Measurements from ENCODE around the gene PRICKLE3.
"Not testable (repeated sequence)": the region's sequence is repeated elsewhere in the genome, so short reads cannot be mapped to it uniquely, and the experiment has no call there.

The PRICKLE3 gene

DNA sequence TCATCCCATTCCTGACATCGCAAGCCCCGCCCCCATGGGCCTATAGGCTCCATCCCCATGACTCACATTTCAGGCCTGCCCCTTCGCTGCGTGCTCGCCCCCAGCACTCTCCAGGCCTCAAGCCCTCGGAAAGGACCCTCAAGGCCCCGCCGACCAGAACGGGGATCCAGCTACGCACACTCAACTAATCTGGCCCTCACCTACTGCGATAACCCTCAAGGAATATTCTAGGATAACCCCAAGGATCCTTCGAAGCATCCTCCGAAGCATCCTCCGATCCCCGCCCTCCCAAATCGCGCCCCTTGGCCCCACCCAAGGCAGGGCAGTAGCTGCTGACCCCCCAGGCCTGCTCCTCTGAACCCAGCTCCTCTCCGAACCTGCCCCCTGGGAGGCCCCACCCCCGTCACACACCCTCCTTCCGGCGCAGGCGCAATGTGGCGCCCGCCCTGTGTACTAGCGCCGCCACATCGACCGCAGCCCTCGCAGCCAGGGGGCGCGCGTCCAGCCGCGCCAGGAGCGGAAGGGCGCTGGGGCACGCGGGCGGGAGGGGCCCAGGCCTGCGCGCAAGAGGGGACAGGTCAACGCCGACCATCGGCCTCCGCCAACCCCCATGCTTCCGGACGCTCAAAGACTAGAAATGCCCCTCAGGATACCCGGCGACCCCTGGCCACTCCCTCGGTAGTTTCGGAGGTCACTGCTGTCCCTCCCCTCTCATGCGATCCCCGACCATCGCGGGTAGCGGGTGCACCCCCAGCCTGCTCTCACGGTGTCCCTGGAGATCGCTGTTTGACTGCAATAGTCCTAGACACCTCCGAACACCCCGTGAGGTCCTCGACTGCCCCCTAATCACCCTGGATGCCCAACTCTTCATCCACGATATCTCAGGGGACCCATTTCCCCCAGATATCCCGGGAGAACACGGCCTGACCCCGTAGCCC is 30.0 kb downstream of the PRICKLE3 start:
- peak; percentile 72 for DNase-seq

DNA sequence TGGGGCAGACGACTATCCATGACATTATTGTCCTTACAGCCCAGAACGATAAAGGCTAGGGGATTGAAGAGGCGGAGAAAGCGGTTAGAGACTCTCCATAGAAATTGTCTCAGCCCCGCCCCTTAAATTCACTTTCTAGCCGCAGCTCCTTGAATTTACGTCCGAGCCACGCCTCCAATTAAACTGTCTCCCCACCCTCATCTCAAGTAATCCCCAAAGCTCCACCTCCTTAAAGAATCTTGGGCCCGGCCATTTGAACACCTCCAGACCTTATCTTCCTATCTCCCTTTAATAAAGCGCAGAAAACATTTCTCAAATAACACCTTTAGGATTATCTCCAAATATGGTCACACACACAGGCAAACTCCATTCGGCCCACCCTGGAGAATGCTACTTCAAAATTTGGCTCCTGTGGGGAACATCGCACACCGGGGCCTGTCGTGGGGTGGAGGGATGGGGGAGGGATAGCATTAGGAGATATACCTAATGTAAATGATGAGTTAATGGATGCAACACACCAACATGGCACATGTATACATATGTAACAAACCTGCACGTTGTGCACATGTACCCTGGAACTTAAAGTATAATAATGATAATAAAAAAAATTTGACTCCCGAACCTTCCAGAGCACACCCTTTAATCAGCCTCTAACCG is 30.8 kb downstream of the PRICKLE3 start:
- DNase-seq: peak; percentile 22

DNA sequence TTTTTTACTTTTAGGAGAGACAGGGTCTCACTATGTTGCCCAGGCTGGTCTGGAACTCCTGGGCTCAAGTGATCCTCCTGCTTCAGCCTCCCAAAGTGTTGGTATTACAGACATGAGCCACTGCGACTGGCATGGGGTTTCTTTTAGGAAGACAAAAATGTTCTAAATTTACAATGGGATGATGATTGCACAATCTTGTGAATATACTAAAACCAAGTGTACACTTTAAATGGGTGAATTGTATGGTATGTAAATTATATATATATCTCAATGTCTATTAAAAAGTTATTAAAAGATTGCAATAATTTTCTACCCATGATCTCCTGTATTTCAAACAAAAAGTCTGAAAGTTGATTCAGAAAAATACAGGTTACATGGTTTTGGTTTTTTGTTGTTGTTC is 32.7 kb downstream of the PRICKLE3 start:
- no peak for DNase-seq

DNA sequence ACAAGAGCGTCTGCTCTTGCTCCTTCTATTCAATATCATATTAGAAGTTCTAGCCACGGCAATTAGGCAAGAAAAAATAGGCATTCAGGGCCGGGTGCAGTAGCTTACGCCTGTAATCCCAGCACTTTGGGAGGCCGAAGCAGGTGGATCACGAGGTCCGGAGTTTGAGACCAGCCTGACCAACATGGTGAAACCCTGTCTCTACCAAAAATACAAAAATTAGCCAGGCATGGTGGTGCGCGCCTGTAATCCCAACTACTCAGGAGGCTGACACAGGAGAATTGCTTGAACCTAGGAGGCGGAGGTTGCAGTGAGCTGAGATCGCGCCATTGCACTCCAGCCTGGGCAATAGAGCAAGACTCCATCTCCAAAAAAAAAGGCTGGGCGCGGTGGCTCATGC is 36.9 kb downstream of the PRICKLE3 start:
- not testable (repeated sequence) for DNase-seq

DNA sequence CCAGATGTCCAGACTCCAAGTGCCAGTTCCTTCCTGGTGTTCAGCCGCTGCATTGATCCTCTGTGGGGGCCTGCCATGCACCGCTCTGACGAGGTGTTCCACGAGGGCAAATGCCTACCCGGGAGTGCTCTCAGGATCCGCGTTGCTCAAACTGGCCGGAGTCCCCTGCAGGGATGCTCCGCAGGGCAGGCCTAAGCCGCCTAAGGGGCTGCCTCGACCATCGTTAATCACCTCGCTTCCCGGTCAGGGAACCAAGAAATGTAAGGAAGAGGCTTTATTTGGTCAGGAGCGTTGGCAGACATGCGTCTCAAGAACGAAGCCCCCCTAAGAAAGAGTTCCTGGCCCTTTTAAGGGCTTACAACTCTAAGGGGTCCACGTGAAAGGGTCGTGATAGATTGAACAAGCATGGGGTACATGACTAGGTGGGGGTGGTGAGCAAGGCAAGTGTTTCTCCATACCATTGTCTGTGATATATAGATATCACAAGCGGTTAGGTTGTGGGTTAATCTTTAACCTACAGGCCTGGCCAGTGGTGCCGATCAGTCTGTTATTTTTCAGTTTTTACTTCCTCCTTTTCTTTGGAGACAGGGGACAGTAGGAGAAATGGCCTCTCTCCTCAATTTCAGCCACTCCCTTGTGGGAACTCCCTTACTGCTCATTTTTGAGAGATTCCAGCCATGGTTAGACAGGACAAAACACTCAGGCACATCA is 37.6 kb downstream of the PRICKLE3 start:
- not testable (repeated sequence) for DNase-seq

DNA sequence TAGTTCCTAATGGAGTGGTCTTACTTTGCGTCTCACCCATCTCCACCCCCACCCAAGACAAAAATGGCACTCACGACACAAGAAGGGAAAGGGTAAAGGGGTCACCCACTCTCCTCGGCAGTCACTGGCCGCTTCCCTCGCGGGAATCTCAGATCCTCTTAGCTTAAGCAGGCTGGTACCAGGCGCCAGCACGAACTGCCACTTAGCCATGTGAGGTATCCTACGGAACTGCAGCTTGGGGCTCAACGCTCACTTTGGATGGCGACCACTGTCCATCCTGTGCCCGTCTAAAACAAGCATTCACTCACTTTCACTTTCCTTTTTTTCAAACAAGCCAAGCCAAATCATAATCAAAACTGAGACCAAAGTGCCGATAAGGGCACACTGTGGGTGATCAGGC is 38.2 kb downstream of the PRICKLE3 start:
- no peak for DNase-seq

DNA sequence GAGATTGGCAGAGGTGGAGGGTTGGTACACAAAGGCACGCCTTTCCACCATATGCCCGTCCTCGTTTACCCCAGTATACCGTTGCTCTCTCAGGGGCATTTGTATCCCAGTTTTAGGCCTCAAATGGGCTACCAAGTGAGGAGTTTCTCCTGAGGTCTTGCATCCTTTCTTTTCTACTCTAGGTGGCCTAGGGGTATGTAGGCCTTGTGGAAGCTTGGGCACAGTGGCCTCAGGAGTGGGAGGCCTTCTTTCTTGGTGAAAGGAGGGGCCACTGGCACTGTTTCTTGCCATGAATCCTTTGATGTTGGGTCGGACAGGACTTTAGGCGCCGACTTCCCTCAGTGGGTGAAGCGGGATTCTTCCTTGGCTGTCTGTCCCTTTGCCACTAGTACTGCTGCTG is 38.9 kb downstream of the PRICKLE3 start:
- DNase-seq: no peak

DNA sequence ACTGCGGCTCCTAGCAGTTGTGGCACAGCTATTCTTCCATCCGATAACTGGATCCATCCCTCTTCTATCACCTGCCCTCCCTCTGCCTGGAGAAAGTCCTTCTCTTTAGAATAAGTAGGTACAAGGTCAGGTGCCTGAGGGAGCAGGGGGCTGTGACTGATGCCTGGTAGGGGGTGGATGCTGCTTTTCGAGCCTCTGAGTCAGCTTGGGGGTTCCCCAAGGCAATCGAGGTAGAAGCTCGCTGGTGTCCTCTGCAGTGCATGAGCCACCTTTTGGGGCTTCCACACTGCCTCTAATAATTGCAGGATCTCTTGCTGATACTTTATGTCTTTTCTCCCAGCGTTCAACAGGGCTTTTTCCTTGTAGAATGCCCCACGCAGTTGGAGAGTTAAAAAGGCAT is 43.0 kb downstream of the PRICKLE3 start:
- DNase-seq: not testable (repeated sequence)

DNA sequence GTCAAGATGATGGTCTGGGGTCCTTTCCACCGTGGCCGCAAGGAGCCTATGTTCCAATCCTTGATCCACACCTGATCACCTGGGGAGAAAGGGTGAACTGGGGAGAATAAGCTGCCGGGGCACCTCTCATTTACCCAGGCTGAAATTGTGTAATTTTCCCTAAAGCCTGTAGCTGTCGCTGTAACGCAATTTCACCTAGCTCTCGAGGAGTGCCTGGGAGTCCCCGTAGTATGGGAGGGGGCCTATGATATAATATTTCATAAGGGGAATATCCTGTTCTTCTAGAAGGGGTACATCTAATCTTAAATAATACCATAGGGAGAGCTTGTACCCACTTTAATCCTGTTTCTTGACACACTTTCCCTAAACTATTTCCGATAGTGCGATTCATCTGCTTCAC is 43.9 kb downstream of the PRICKLE3 start:
- DNase-seq: not testable (repeated sequence)

DNA sequence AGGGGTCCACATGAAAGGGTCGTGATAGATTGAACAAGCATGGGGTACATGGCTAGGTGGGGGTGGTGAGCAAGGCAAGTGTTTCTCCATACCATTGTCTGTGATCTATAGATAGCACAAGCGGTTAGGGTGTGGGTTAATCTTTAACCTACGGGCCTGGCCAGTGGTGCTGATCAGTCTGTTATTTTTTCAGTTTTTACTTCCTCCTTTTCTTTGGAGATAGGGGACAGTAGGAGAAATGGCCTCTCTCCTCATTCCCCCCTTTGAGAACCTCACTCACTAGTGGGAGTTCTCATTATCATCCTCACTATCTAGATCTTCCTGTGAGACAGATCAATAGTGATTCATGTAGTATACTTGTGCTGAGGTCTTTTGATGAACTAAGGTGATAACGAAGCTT is 46.5 kb downstream of the PRICKLE3 start:
- DNase-seq: no peak

DNA sequence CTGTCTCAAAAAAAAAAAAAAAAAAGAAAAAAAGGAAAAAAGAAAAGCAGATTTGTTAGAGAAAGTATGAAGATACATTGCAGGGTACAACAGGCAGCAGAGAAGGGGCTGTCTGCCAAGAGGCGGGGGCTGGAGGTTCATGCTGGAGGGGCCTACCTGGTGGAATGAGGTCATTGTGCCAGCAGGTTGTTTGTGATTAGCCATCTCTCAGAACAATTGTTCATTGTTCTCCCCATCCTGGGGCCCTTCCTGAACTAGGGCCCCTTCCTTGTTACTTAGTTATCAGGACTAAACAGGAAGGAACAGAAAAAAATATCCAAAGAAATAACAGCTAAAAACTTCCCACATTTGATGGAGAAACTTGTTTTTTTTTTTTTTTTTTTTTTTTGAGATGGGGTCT is 48.7 kb downstream of the PRICKLE3 start:
- no peak for DNase-seq

DNA sequence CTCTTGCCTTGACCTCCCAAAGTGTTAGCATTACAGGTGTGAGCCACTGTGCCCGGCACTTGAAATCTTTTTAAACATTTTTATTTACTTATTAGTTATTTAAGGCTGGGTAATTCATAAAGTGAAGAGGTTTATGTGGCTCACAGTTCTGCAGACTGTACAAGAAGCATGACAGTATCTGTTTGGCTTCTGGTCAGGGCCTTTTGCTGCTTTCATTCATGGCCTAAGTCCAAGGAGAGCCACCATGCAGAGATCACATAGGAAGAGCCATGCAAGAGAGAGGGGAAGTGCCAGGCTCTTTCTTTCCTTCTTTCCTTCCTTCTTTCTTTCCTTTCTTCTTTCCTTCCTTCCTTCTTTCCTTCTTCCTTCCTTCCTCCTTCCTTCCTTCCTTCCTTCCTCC is 52.4 kb downstream of the PRICKLE3 start:
- no peak for DNase-seq

DNA sequence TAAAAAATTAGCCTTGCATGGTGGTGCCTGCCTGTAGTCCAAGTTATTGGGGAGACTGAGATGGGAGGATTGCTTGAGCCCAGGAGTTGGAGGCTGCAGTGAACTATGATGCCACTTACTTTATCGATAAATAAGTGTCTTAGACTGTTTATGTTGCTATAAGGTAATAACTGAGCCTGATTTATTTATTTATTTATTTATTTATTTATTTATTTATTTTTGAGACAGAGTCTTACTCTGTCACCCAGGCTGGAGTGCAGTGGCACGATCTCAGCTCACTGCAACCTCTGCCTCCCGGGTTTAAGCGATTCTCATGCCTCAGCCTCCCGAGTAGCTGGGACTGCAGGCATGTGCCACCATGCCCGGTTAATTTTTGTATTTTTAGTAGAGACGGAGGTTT is 53.9 kb downstream of the PRICKLE3 start:
- not testable (repeated sequence) for DNase-seq

DNA sequence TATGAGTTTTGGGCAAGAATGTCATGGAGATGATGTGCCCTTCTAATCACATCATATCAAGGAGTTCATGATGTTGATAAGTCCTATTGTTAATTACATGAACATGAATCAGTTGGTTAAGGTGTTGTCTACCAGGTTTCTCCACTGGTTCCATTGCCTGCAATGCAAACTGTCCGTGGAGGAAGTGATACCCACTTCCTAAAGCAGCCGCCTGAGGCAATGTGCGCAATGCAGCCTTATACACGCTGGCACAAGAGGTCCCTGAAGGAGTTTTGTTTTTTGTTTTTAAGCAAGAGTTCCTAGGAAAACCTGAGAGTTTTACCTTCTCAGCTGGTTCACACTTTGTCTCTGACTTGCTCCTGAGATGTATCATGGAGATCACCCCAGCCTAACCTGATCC is 56.7 kb downstream of the PRICKLE3 start:
- DNase-seq: no peak

DNA sequence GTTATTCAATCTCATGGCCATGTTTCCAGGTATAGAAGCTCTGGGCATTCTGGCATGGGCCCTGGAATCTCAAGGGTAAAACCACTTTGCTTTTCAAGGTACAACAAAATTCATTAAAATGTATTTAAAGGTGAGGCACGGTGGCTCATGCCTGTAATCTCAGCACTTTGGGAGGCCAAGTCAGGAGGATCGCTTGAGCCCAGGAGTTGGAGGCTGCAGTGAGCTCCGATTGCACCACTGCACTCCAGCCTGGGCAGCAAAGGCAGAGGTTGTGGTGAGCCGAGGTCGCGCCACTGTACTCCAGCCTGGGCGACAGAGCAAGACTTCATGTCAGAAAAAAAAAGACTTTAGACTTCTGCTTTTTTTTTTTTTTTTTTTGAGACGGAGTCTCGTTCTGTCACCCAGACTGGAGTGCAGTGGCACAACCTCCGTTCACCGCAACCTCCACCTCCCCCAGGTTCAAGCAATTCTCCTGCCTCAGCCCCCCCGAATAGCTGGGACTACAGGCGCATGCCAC is 58.4 kb downstream of the PRICKLE3 start:
- not testable (repeated sequence) for DNase-seq
